Uterus (tissue), 4 donors: ENCODE measurements around the gene LGI2. TPM values are rescaled to one million over a fixed set of nuclear protein-coding genes. Genes with fewer than 3 reads are reported as not detected.
A peak's percentile ranks its signal among the peaks of the same experiment; 100 is the strongest.
"Not testable (repeated sequence)": the region's sequence is repeated elsewhere in the genome, so short reads cannot be mapped to it uniquely, and the experiment has no call there.

Experiments
- DNase-seq, 2 donors: peaks; one replicate each; pipeline ENCODE4 v3.0.0-alpha.2; 2019 to 2020
- H3K27ac ChIP-seq, 2 donors: fragments of 200-600 bp; sonication (generic); 1 replicate in 1 of 2; 2 replicates in 1 of 2; pipeline ENCODE4 v1.5.1; 2016 to 2018
- H3K27me3 ChIP-seq, 2 donors: fragments of 200-600 bp; sonication (generic); one replicate each; pipeline ENCODE4 v1.5.1; 2018 to 2019; ENCODE audit warnings: control low read depth in 1 of 2
- H3K36me3 ChIP-seq, 2 donors: fragments of 200-600 bp; sonication (generic); one replicate each; pipeline ENCODE4 v1.5.1; 2019; ENCODE audit warnings: control low read depth in 1 of 2
- H3K4me1 ChIP-seq, 2 donors: fragments of 200-600 bp; sonication (generic); one replicate each; pipeline ENCODE4 v1.5.1; 2018 to 2019; ENCODE audit warnings: control low read depth in 1 of 2
- H3K4me3 ChIP-seq, 2 donors: fragments of 200-600 bp; sonication (generic); 1 replicate in 1 of 2; 2 replicates in 1 of 2; pipeline ENCODE4 v1.5.1; 2018 to 2019; ENCODE audit warnings: mild to moderate bottlenecking in 1 of 2
- H3K9me3 ChIP-seq, 2 donors: fragments of 200-600 bp; sonication (generic); one replicate each; pipeline ENCODE4 v1.5.1; 2019; ENCODE audit warnings: control low read depth in 1 of 2
- CTCF ChIP-seq, 4 experiments: fragments of 200-600 bp in 2 of 4; fragments of 450-650 bp in 2 of 4; sonication (generic) in 2 of 4; IDR thresholded peaks; one replicate each; pipeline ENCODE4 v1.5.1; 2016 to 2019; ENCODE audit warnings: antibody characterized with exemption in 4 of 4, mild to moderate bottlenecking in 2 of 4, moderate library complexity in 1 of 4
- POLR2A ChIP-seq, 2 donors: fragments of 450-650 bp; IDR thresholded peaks; one replicate each; pipeline ENCODE4 v1.6.1; 2016; ENCODE audit warnings: antibody characterized with exemption in 2 of 2, mild to moderate bottlenecking in 1 of 2, moderate library complexity in 1 of 2
- intact Hi-C: fragments of 100-400 bp; cut with DNase I; formaldehyde crosslinking; loops from one replicate; pipeline ENCODE4 v1.15.1; 2023; ENCODE audit warnings: low total_unique reads
- total RNA-seq, 4 donors: library from RNA; depleted of rRNA in 3 of 4; stranded (reverse); fragments of >200 nt in 3 of 4; gene quantifications; one replicate each; pipeline versions ENCODE4 v1.1.0 to v1.2.4, GENCODE V29; 2014 to 2023
- donor health status: DM: yes; HTN: yes; CAD: no.

LGI2 gene
- total RNA-seq, 4 donors from 2014 or later = 2.3 to 23.7 (median 14.0) TPM

GRCh38 chr4:25065431-25065858 is 34.7 kb upstream of the LGI2 start:
- H3K4me1 ChIP-seq = peaks cover 0 to 4% of the 10 kb centered on the region in 2 donors
- peak overlapping the region; percentile 55 to 60 for H3K27ac ChIP-seq
- H3K9me3 ChIP-seq = no peaks in the 10 kb centered on the region
- no peak for TF ChIP-seq POLR2A (IDR thresholded peaks at IDR 0.05)
- no peak for TF ChIP-seq CTCF (IDR thresholded peaks at IDR 0.05)
- no peaks in the 10 kb centered on the region for H3K27me3 ChIP-seq
- H3K36me3 ChIP-seq = no peaks in the 10 kb centered on the region
- intact Hi-C loops = no loop called here
- H3K4me3 ChIP-seq = no peak overlapping the region
- no peak for DNase-seq

GRCh38 chr4:25064447-25064846 is 33.7 kb upstream of the LGI2 start:
- DNase-seq, H3K36me3 ChIP-seq, H3K27me3 ChIP-seq, H3K4me3 ChIP-seq, H3K27ac ChIP-seq, intact Hi-C loops, H3K4me1 ChIP-seq, H3K9me3 ChIP-seq: not testable (repeated sequence)

GRCh38 chr4:25063116-25063515 is 32.4 kb upstream of the LGI2 start:
- Histone ChIP-seq H3K9me3 (no peaks in the 10 kb centered on the region), H3K4me3 (no peak overlapping the region), H3K36me3 (no peaks in the 10 kb centered on the region), H3K27ac (no peak overlapping the region), H3K4me1 (peaks cover 0 to 4% of the 10 kb centered on the region in 2 donors), H3K27me3 (no peaks in the 10 kb centered on the region)
- TF ChIP-seq CTCF (IDR thresholded peaks at IDR 0.05) (no peak), POLR2A (IDR thresholded peaks at IDR 0.05) (no peak)
- intact Hi-C loops = no loop called here
- no peak for DNase-seq

- H3K36me3 ChIP-seq = no peaks in the 10 kb centered on the region
- no peak for DNase-seq
- peaks cover 0 to 4% of the 10 kb centered on the region in 2 donors for H3K4me1 ChIP-seq
- no peak overlapping the region for H3K4me3 ChIP-seq
- intact Hi-C loops = no loop called here
- peak overlapping the region; percentile 74 to 76 for H3K27ac ChIP-seq
- no peaks in the 10 kb centered on the region for H3K9me3 ChIP-seq
- no peaks in the 10 kb centered on the region for H3K27me3 ChIP-seq
- TF ChIP-seq POLR2A (IDR thresholded peaks at IDR 0.05) (no peak), CTCF (IDR thresholded peaks at IDR 0.05) (no peak)
Measured at GRCh38 chr4:25062098-25062497, 31.4 kb upstream of the LGI2 start.

- no peak for DNase-seq
- Histone ChIP-seq H3K4me1 (peaks cover 0 to 4% of the 10 kb centered on the region in 2 donors), H3K27me3 (no peaks in the 10 kb centered on the region), H3K36me3 (no peaks in the 10 kb centered on the region), H3K27ac (peak overlapping the region; percentile 74 to 76), H3K9me3 (no peaks in the 10 kb centered on the region), H3K4me3 (no peak overlapping the region)
- intact Hi-C loops = no loop called here
- TF ChIP-seq CTCF (IDR thresholded peaks at IDR 0.05) = no peak
- TF ChIP-seq POLR2A (IDR thresholded peaks at IDR 0.05) = no peak
Measured at GRCh38 chr4:25061602-25062001, 30.9 kb upstream of the LGI2 start.

- no peaks in the 10 kb centered on the region for H3K27me3 ChIP-seq
- DNase-seq = peak; percentile 35 to 55
- H3K27ac ChIP-seq = peak overlapping the region; percentile 74 to 76
- H3K4me3 ChIP-seq = peak overlapping the region in 1 of 2 donors; percentile 0
- H3K9me3 ChIP-seq = no peaks in the 10 kb centered on the region
- intact Hi-C loops = no loop called here
- TF ChIP-seq CTCF (IDR thresholded peaks at IDR 0.05) (peak in 1 of 4 experiments; percentile 29), POLR2A (IDR thresholded peaks at IDR 0.05) (no peak)
- peaks cover 0 to 4% of the 10 kb centered on the region in 2 donors for H3K4me1 ChIP-seq
- no peaks in the 10 kb centered on the region for H3K36me3 ChIP-seq
Measured at GRCh38 chr4:25060963-25061340, 30.2 kb upstream of the LGI2 start.
